Left forelimb (tissue), 1 donor: ENCODE measurements around the gene MARCHF9.
"Not testable (repeated sequence)": the region's sequence is repeated elsewhere in the genome, so short reads cannot be mapped to it uniquely, and the experiment has no call there.

Experiments
- DNase-seq: peaks from one replicate; pipeline ENCODE4 v3.0.0-alpha.2; 2018; ENCODE audit warnings: low spot score

The MARCHF9 gene, protein sequence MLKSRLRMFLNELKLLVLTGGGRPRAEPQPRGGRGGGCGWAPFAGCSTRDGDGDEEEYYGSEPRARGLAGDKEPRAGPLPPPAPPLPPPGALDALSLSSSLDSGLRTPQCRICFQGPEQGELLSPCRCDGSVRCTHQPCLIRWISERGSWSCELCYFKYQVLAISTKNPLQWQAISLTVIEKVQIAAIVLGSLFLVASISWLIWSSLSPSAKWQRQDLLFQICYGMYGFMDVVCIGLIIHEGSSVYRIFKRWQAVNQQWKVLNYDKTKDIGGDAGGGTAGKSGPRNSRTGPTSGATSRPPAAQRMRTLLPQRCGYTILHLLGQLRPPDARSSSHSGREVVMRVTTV

GRCh38 chr12:57754411-57755193 is at the start of gene MARCHF9:
Gene MARCHF9, plus strand, starts transcription at chr12:57755103. Its CDS starts 426 bp downstream, at chr12:57755529.
- no peak for DNase-seq

DNA sequence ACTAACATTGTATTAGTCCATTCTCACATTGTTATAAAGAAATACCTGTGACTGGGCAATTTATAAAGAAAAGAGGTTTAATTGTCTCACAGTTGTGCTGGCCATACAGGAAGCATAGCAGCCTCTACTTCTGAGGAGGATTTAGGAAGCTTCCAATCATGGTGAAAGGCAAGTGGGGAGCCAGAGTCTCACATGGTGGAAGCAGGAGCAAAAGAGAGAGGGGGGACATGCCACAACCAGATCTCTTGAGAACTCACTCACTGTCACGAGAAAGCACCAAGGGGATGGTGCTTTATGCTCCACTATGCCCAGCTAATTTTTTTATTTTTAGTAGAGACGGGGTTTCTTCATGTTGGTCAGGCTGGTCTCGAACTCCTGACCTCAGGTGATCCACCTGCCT is 47.7 kb upstream of the MARCHF9 start:
- no peak for DNase-seq

DNA sequence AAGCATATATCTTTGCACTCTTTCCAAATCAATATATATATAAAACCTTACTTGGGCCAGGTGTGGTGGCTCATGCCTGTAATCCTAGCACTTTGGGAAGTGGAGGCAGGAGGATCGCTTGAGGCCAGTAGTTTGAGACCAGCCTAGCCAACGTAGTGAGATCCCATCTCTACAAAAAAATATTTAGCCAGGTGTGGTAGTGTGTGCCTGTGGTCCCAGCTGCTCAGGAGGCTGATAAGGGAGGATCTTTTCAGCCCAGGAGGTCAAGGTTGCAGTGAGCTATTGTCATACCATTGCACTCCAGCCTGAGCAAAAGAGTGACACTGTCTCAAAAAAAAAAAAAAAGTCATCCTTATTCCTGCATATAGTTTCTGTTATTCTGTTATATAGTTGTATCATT is 46.6 kb upstream of the MARCHF9 start:
- DNase-seq = no peak

DNA sequence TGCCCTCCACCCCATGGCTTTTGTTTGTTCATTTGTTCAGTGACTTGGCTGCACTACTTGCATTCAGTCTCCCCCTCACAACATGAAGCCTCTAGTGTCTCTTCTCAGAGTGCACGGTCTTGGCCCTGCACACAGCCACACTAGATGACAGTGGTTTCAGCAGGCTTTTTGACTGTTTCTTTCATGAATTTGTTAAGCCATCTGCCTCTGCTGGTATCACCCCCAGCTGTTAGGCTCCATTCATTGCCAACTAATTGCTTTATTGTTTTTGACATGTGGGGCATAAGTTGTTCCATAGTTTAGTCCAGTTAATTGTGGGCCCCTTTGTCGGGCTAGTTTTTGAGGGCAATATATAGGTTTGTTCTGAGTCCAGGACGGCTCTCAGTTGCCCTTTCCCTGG is 42.2 kb upstream of the MARCHF9 start:
- DNase-seq = no peak

GRCh38 chr12:57713209-57713608 is 41.7 kb upstream of the MARCHF9 start:
- no peak for DNase-seq

GRCh38 chr12:57715036-57715748 is 39.7 kb upstream of the MARCHF9 start:
- not testable (repeated sequence) for DNase-seq

- DNase-seq = no peak
Measured at GRCh38 chr12:57715786-57716185, 39.1 kb upstream of the MARCHF9 start.

GRCh38 chr12:57716305-57716704 is 38.6 kb upstream of the MARCHF9 start:
- no peak for DNase-seq

- no peak for DNase-seq
Measured at GRCh38 chr12:57717131-57717530, 37.8 kb upstream of the MARCHF9 start.

DNA sequence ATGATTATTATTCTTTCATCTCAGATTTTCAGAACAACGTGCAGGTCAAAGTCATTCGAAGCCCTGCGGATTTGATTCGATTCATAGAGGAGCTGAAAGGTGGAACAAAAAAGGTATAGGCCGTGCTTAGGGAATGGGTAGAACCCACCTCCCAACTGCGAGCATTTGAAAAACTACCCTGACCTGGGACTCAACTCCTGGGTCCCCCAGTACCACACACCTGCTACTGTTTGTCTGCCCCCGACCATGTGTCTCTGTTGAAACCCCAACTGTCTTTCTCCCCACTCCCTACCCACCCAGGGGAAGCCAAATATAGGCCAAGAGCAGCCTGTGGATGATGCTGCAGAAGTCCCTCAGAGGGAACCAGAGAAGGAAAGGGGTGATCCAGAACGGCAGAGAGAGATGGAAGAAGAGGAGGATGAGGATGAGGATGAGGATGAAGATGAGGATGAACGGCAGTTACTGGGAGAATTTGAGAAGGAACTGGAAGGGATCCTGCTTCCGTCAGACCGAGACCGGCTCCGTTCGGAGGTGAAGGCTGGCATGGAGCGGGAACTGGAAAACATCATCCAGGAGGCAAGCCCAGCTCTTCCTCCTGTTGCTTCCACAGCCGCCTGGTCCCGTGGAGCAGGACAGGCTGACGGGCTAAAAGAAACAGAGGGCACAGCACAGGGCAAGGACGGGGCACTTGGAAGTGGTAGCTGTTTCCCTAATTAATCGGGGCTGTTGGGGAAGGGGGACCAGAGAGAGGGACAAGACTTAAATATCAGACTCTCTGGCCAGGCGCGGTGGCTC is 36.9 kb upstream of the MARCHF9 start:
- no peak for DNase-seq

DNA sequence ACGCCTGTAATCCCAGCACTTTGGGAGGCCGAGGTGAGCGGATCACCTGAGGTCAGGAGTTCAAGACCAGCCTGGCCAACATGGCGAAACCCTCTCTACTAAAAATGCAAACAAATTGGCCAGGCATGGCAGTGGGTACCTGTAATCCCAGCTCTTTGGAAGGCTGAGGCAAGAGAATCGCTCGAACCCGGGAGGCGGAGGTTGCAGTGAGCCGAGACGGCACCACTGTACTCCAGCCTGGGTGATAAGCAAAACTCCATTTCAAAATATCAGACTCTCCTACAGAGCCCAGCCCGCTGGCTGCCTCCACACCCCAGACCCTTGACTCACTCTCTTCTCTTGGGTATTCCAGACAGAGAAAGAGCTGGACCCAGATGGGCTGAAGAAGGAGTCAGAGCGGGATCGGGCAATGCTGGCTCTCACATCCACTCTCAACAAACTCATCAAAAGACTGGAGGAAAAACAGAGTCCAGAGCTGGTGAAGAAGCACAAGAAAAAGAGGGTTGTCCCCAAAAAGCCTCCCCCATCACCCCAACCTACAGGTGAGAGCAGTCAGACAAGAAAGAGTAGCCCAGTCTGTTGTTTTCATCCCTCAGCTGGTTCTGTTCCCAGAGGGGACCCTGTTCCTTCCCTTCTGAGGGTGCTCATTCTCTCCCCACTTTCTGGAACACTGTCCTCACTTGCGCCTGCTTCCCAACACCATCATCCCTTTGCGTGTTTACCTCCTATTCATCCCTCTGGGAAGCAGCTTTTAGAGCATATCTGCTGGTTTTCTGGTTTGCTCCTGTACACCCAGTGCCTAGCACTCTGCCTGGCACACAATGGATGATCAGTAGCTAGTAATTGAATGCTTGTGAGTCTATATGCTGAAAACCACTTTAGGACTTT is 36.0 kb upstream of the MARCHF9 start:
- DNase-seq = no peak

DNA sequence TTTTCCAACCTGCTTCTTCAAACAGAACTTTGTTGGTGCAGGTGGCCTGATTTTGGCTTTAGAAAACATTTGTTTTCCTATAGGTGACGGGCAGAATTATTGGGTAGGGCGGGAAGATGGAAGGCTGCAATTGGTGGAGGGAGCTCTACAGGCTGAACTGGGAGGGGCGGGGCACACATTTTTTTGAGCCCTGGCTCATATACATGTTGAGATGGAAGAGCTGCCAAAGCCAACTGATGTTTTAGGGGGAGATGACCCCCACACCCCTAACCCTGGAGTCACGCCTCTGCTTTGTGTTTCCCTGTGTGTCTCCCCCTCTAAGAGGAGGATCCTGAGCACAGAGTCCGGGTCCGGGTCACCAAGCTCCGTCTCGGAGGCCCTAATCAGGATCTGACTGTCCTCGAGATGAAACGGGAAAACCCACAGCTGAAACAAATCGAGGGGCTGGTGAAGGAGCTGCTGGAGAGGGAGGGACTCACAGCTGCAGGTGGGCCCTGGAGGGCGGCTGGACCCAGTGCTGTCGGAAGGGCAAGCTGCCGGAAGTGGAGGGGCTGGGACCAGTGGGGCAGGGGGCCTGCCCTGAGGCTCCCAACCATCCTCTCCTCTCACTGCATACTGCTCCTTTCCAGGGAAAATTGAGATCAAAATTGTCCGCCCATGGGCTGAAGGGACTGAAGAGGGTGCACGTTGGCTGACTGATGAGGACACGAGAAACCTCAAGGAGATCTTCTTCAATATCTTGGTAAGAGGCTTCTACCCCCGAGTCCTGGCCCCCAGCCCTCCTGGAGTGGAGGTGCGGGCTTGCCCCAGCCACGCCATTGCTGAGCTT is 34.9 kb upstream of the MARCHF9 start:
- DNase-seq = no peak

DNA sequence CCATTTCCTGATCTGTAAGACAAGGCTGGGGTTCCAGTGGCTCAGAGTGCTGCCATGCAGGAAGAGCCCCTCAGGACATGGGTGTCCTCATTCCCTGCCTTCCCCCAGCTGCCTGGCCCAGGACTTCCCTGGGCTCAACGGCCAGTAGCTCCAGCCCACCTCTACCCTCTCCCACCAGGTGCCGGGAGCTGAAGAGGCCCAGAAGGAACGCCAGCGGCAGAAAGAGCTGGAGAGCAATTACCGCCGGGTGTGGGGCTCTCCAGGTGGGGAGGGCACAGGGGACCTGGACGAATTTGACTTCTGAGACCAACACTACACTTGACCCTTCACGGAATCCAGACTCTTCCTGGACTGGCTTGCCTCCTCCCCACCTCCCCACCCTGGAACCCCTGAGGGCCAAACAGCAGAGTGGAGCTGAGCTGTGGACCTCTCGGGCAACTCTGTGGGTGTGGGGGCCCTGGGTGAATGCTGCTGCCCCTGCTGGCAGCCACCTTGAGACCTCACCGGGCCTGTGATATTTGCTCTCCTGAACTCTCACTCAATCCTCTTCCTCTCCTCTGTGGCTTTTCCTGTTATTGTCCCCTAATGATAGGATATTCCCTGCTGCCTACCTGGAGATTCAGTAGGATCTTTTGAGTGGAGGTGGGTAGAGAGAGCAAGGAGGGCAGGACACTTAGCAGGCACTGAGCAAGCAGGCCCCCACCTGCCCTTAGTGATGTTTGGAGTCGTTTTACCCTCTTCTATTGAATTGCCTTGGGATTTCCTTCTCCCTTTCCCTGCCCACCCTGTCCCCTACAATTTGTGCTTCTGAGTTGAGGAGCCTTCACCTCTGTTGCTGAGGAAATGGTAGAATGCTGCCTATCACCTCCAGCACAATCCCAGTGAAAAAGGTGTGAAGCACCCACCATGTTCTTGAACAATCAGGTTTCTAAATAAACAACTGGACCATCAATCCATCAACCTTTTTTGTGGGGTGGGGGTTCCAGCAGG is 34.0 kb upstream of the MARCHF9 start:
- DNase-seq = no peak

- DNase-seq = not testable (repeated sequence)
Measured at GRCh38 chr12:57721846-57722608, 32.9 kb upstream of the MARCHF9 start.

- no peak for DNase-seq
Measured at GRCh38 chr12:57722716-57723629, 31.9 kb upstream of the MARCHF9 start.

DNA sequence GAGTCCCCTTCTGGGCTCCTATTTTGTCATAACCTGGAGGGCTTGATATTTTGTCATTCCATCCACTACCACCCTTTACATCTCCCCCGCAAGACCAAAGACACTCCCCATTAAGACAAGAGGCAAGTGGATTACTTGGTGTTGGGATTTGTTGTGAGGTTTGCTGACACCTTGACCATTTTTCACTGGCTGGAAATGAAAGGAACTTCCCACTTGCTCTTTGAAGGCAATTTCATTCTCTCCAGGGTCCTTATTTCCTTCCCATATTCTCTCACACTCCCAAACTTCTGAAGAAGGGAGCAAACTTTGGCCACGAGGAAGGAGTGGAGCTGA is 31.3 kb upstream of the MARCHF9 start:
- no peak for DNase-seq
